Heart right ventricle (tissue), 16 donors: ENCODE data around the gene DCDC2. TPM values are rescaled to one million over a fixed set of nuclear protein-coding genes. Genes with fewer than 3 reads are reported as not detected.
"Not testable (repeated sequence)": the region's sequence is repeated elsewhere in the genome, so short reads cannot be mapped to it uniquely, and the experiment has no call there.

ENCODE experiments used
- ATAC-seq, 8 donors: fragments of 200-7000 bp; cut with Tn5 transposase; one replicate each; pipeline ENCODE4 v1.9.1; 2020; ENCODE audit warnings: mild to moderate bottlenecking in 8 of 8, moderate library complexity in 8 of 8, moderate number of reproducible peaks in 1 of 8
- DNase-seq, 2 donors: peaks; one replicate each; pipeline ENCODE4 v3.0.0-alpha.2; 2020
- H3K27ac ChIP-seq, 10 donors: fragments of 200-600 bp; sonication (generic) in 2 of 10; one replicate each; pipeline versions ENCODE4 v1.5.0 to v1.8.0; 2020 to 2022; ENCODE audit warnings: mild to moderate bottlenecking in 3 of 10
- H3K27me3 ChIP-seq, 7 donors: fragments of 200-600 bp; one replicate each; pipeline ENCODE4 v1.8.0; 2021 to 2022; ENCODE audit warnings: mild to moderate bottlenecking in 2 of 7
- H3K36me3 ChIP-seq, 9 donors: fragments of 200-600 bp; sonication (generic) in 1 of 9; one replicate each; pipeline versions ENCODE4 v1.5.0 to v1.8.0; 2020 to 2022; ENCODE audit warnings: mild to moderate bottlenecking in 2 of 9
- H3K4me1 ChIP-seq, 9 donors: fragments of 200-600 bp; sonication (generic) in 1 of 9; one replicate each; pipeline versions ENCODE4 v1.5.0 to v1.8.0; 2020 to 2022; ENCODE audit warnings: mild to moderate bottlenecking in 4 of 9
- H3K4me3 ChIP-seq, 10 donors: fragments of 200-600 bp; sonication (generic) in 2 of 10; one replicate each; pipeline versions ENCODE4 v1.5.0 to v1.8.0; 2020 to 2022; ENCODE audit warnings: mild to moderate bottlenecking in 7 of 10, moderate library complexity in 2 of 10
- H3K9me3 ChIP-seq, 11 donors: fragments of 200-600 bp in 10 of 11; sonication (generic) in 2 of 11; one replicate each; pipeline versions ENCODE4 v1.5.0 to v1.8.0; 2013 to 2022; ENCODE audit warnings: mild to moderate bottlenecking in 2 of 11, control low read depth in 1 of 11, moderate library complexity in 1 of 11
- CTCF ChIP-seq, 9 donors: fragments of 200-600 bp; sonication (generic) in 2 of 9; IDR thresholded peaks; one replicate each; pipeline versions ENCODE4 v1.5.0 to v1.8.0; 2021 to 2022; ENCODE audit warnings: antibody characterized with exemption in 9 of 9, mild to moderate bottlenecking in 5 of 9, moderate library complexity in 1 of 9
- WGBS, 2 donors: extraction: QIAGEN DNeasy Blood & Tissue Kit; methylation state at CpG; one replicate each; pipeline ENCODE4 v1.1.7; 2013; ENCODE audit warnings: inconsistent platforms in 1 of 2; 5-methylcytosine and 5-hydroxymethylcytosine counted together
- intact Hi-C, 10 donors: fragments of 100-400 bp; cut with DNase I; formaldehyde crosslinking; loops; one replicate each; pipeline versions ENCODE4 v1.11.1 to v1.14.2; 2022
- polyA plus RNA-seq, 2 donors: library from polyadenylated mRNA; stranded (reverse); fragments of 200-250 nt; gene quantifications; one replicate each; pipeline ENCODE4 v1.2.3, GENCODE V29; 2013
- total RNA-seq, 10 donors: library from RNA; stranded (reverse); fragmentation: NEBNext Ultra II Directional in 3 of 10; extraction: Animal tissue kit (Norgen Biotek cat#: 25700) in 3 of 10; gene quantifications; one replicate each; pipeline versions ENCODE4 v1.2.1 to v1.2.4, GENCODE V29; 2021 to 2023
- donor health status: Arrhythmogenic right ventricular cardiomyopathy.
- donor health status: ischemic (EF 13 %, LVEDD 7.1; RV severe dilation, severe dysfunction).
- donor health status: healthy with polysubstance abuse.
- donor health status: DM: no; HTN: yes; CAD: no.
- donor health status: DM: no; HTN: no; CAD: no.
- donor health status: ischemic (EF 25% LVEDD 6.9; RV normal size, moderate dysfunction).
- donor health status: ischemic (EF 25% LVEDD 5.7; RV mildly dilated, moderate dysfunction).
- donor health status: healthy.
- donor health status: DM: yes; HTN: yes; CAD: no.
- donor health status: Ischemic cardiomyopathy.
- donor health status: ischemic (EF 35%, LVEDD 5.7; RV mildly dilated, moderate dysfunction).
- donor health status: nonischemic (EF 11% LVEDD 7.7; RV severe dilation, severe dysfunction).
- donor health status: DM: yes; HTN: yes; CAD: no.
- donor health status: PGD.
- donor health status: ischemic (EF 29% LVEDD 5.4; RV normal size, mild dysfunction).
- donor health status: nonischemic (EF 23%, LVEDD 6.1; RV moderate dilation, normal function).

Gene DCDC2
- total and polyA plus RNA-seq, 12 donors, result 0.06 TPM; not detected in 11

GRCh38 chr6:24324617-24325016 is 33.2 kb downstream of the DCDC2 start:
- no peak for ATAC-seq
- no peak overlapping the region for H3K4me3 ChIP-seq
- 82 to 97% methylated on average over 1 of the region's 1 CpG for WGBS, 2 donors
- H3K36me3 ChIP-seq, result no peaks in the 10 kb centered on the region
- intact Hi-C loops, result no loop called here
- peaks cover 0 to 3% (median 0%) of the 10 kb centered on the region in 7 donors for H3K27me3 ChIP-seq
- DNase-seq, result no peak
- H3K4me1 ChIP-seq, result no peaks in the 10 kb centered on the region
- no peak overlapping the region for H3K27ac ChIP-seq
- no peaks in the 10 kb centered on the region for H3K9me3 ChIP-seq
- TF ChIP-seq CTCF (IDR thresholded peaks at IDR 0.05), result no peak

GRCh38 chr6:24323632-24324337 is 34.1 kb downstream of the DCDC2 start:
- H3K9me3 ChIP-seq, result no peaks in the 10 kb centered on the region

GRCh38 chr6:24322924-24323323 is 34.9 kb downstream of the DCDC2 start:
- Histone ChIP-seq H3K4me3 (no peak overlapping the region), H3K36me3 (no peaks in the 10 kb centered on the region), H3K27me3 (peaks cover 0 to 5% (median 0%) of the 10 kb centered on the region in 7 donors), H3K4me1 (no peaks in the 10 kb centered on the region), H3K9me3 (no peaks in the 10 kb centered on the region), H3K27ac (no peak overlapping the region)
- ATAC-seq, result no peak
- DNase-seq, result no peak
- no peak for TF ChIP-seq CTCF (IDR thresholded peaks at IDR 0.05)
- 90 to 95% methylated on average over 3 of the region's 3 CpGs for WGBS, 2 donors
- intact Hi-C loops, result no loop called here

More at GRCh38 chr6:24323632-24324337, 34.1 kb downstream of the DCDC2 start:
- no peaks in the 10 kb centered on the region for H3K36me3 ChIP-seq
- intact Hi-C loops, result no loop called here
- ATAC-seq (no peak), DNase-seq (no peak)
- 78 to 85% methylated on average over 1 of the region's 1 CpG for WGBS, 2 donors
- no peak overlapping the region for H3K27ac ChIP-seq
- H3K27me3 ChIP-seq, result peaks cover 0 to 5% (median 0%) of the 10 kb centered on the region in 7 donors
- no peaks in the 10 kb centered on the region for H3K4me1 ChIP-seq
- H3K4me3 ChIP-seq, result no peak overlapping the region
- TF ChIP-seq CTCF (IDR thresholded peaks at IDR 0.05), result no peak

GRCh38 chr6:24322446-24322845 is 35.4 kb downstream of the DCDC2 start:
- H3K27ac ChIP-seq, H3K36me3 ChIP-seq, H3K4me1 ChIP-seq, ATAC-seq, H3K27me3 ChIP-seq, intact Hi-C loops, H3K9me3 ChIP-seq, H3K4me3 ChIP-seq, DNase-seq: not testable (repeated sequence)
- WGBS, 2 donors, result 74 to 81% methylated on average over 3 of the region's 3 CpGs

- intact Hi-C loops, result no loop called here
- no peak for ATAC-seq
- no peaks in the 10 kb centered on the region for H3K36me3 ChIP-seq
- 16 to 22% methylated on average over 5 of the region's 5 CpGs for WGBS, 2 donors
- H3K27ac ChIP-seq, result no peak overlapping the region
- no peak overlapping the region for H3K4me3 ChIP-seq
- no peak for TF ChIP-seq CTCF (IDR thresholded peaks at IDR 0.05)
- peaks cover 0 to 5% (median 0%) of the 10 kb centered on the region in 7 donors for H3K27me3 ChIP-seq
- H3K4me1 ChIP-seq, result no peaks in the 10 kb centered on the region
- no peak for DNase-seq
- H3K9me3 ChIP-seq, result no peaks in the 10 kb centered on the region
Observed at GRCh38 chr6:24321538-24322162, 36.2 kb downstream of the DCDC2 start.
